ENCODE data around the gene UGGT2. TPM values are rescaled to one million over a fixed set of nuclear protein-coding genes. Genes with fewer than 3 reads are reported as not detected.

Gene UGGT2
- total and polyA plus RNA-seq, 9 of the 15 experiments (the other 6 are each of a cell fraction or from before 2014, with no cell fraction given) = 3.5 to 24.5 (median 18.3) TPM

DNA sequence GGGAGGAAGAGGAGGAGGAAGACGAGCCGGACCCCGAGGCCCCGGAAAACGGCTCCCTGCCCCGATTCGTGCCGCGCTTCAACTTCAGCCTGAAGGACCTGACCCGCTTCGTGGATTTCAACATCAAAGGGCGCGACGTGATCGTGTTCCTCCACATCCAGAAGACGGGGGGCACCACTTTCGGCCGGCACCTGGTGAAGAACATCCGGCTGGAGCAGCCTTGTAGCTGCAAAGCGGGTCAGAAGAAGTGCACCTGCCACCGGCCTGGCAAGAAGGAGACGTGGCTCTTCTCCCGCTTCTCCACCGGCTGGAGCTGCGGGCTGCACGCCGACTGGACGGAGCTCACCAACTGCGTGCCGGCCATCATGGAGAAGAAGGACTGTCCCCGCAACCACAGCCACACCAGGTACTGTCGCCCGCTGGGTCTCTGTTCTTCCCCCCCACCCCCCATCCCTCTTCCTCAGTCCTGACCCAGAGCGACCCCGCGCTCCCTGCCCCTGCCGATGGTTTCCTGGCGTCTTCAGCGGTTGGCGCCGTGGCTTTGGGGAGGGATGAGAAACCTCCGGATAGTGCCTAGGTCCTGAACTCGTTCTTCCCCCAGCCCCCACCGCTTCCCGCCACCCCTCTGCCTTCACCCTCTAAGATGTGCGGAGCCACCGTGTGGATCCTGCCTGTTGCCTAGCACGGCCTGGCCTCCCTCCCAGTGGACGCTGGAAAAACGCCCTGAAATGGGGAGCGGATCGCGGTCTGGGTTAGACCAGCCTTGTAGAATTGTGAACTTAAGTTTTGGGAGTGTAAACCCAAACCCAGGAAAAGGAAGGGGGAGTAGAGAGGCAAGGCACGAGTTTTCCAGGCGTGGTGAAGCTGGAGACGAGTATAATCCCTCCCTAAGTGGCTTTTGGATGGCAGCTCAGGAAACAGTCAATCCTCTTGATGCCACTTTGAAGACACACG lies 38.2 kb upstream of the UGGT2 start:
- Histone ChIP-seq H4K20me1 (replicated peaks; ENCODE audit: control insufficient read depth, insufficient read depth, low read length) (no peaks in the 10 kb centered on the region), H3K4me3 (no peak overlapping the region), H3K9ac (ENCODE audit: insufficient read depth in 1 of 2, low read depth in 2 of 2, low read length in 2 of 2) (no peak overlapping the region), H3K9me3 (replicated peaks; ENCODE audit: control insufficient read depth, insufficient read depth, low read depth, low read length) (no peaks in the 10 kb centered on the region), H3K9me1 (ENCODE audit: control insufficient read depth, insufficient read depth, low read length) (no peaks in the 10 kb centered on the region), H3K79me2 (ENCODE audit: control insufficient read depth, insufficient read depth, low read length) (no peaks in the 10 kb centered on the region), H2AFZ (ENCODE audit: low read depth, low read length) (no peak overlapping the region), H3K4me1 (replicated peaks in 1 of 2; ENCODE audit: control insufficient read depth in 2 of 2, insufficient read depth in 2 of 2, low read length in 2 of 2) (peaks cover 0 to 18% of the 10 kb centered on the region in 2 experiments; a peak in 2 of 5 replicates), H3K27ac (ENCODE audit: extremely low read depth, low read depth, low read length) (no peak overlapping the region), H3K27me3 (ENCODE audit: control insufficient read depth in 2 of 2, insufficient read depth in 2 of 2, low read length in 2 of 2) (peaks cover 16 to 19% of the 10 kb centered on the region in 2 experiments), H3K4me2 (ENCODE audit: insufficient read depth, low read length) (no peak overlapping the region), H3K36me3 (ENCODE audit: control insufficient read depth, insufficient read depth, low read length) (no peaks in the 10 kb centered on the region)
- ATAC-seq = no peak
- WGBS (ENCODE audit: insufficient coverage, low coverage, missing lambda C conversion rate) = 9% methylated on average over 33 of the region's 57 CpGs
- TF ChIP-seq RBBP5 (IDR thresholded peaks at IDR 0.05; ENCODE audit: borderline replicate concordance, insufficient read depth, low read length, poor library complexity, severe bottlenecking) (no peak), ZNF75A (CRISPR knock-in tag; IDR thresholded peaks at IDR 0.05) (no peak), E2F3 (CRISPR knock-in tag; IDR thresholded peaks at IDR 0.05) (no peak), ATF1 (CRISPR knock-in tag; IDR thresholded peaks at IDR 0.05) (no peak), ATF1 (tag; IDR thresholded peaks at IDR 0.05) (no peak), HDAC3 (IDR thresholded peaks at IDR 0.05; ENCODE audit: borderline replicate concordance, partially characterized antibody) (no peak), ELF4 (CRISPR knock-in tag; IDR thresholded peaks at IDR 0.05) (no peak), SMARCE1 (IDR thresholded peaks at IDR 0.05) (no peak), ZNF551 (CRISPR knock-in tag; IDR thresholded peaks at IDR 0.05) (no peak), RFX5 (IDR thresholded peaks at IDR 0.05; ENCODE audit: low read depth, low read length) (no peak), POU5F1 (IDR thresholded peaks at IDR 0.05; ENCODE audit: borderline replicate concordance, low read depth, low read length, partially characterized antibody) (no peak), GABPA (tag; conservative IDR thresholded peaks at IDR 0.05; ENCODE audit: low read depth) (no peak)
- TF ChIP-seq, protein P1, sequence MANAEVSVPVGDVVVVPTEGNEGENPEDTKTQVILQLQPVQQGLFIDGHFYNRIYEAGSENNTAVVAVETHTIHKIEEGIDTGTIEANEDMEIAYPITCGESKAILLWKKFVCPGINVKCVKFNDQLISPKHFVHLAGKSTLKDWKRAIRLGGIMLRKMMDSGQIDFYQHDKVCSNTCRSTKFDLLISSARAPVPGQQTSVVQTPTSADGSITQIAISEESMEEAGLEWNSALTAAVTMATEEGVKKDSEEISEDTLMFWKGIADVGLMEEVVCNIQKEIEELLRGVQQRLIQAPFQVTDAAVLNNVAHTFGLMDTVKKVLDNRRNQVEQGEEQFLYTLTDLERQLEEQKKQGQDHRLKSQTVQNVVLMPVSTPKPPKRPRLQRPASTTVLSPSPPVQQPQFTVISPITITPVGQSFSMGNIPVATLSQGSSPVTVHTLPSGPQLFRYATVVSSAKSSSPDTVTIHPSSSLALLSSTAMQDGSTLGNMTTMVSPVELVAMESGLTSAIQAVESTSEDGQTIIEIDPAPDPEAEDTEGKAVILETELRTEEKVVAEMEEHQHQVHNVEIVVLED (CRISPR knock-in tag; IDR thresholded peaks at IDR 0.05) = no peak
- TF ChIP-seq, protein P2, sequence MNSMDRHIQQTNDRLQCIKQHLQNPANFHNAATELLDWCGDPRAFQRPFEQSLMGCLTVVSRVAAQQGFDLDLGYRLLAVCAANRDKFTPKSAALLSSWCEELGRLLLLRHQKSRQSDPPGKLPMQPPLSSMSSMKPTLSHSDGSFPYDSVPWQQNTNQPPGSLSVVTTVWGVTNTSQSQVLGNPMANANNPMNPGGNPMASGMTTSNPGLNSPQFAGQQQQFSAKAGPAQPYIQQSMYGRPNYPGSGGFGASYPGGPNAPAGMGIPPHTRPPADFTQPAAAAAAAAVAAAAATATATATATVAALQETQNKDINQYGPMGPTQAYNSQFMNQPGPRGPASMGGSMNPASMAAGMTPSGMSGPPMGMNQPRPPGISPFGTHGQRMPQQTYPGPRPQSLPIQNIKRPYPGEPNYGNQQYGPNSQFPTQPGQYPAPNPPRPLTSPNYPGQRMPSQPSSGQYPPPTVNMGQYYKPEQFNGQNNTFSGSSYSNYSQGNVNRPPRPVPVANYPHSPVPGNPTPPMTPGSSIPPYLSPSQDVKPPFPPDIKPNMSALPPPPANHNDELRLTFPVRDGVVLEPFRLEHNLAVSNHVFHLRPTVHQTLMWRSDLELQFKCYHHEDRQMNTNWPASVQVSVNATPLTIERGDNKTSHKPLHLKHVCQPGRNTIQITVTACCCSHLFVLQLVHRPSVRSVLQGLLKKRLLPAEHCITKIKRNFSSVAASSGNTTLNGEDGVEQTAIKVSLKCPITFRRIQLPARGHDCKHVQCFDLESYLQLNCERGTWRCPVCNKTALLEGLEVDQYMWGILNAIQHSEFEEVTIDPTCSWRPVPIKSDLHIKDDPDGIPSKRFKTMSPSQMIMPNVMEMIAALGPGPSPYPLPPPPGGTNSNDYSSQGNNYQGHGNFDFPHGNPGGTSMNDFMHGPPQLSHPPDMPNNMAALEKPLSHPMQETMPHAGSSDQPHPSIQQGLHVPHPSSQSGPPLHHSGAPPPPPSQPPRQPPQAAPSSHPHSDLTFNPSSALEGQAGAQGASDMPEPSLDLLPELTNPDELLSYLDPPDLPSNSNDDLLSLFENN (IDR thresholded peaks at IDR 0.05; ENCODE audit: low read depth in 2 of 2, low read length in 2 of 2) = no peak
- intact Hi-C loops (cut with micrococcal nuclease) = no loop called here
- ChIA-PET CTCF (ENCODE audit: low intra/inter-chr PET ratio) (no interaction called here), POLR2A (interaction anchor here (0.5 kb wide), 1 partner anchor 22 kb away, joined by 3 read pairs; no protein-coding TSS in a partner anchor)
- in situ Hi-C loops (cut with MboI) = no loop called here
- no TSS peak for BruUV-seq (replicated peaks)
- FAIRE-seq = no peak
- DNase-seq (ENCODE audit: extremely low read depth in 1 of 4, low spot score in 3 of 4) = no peak
